Thoracic aorta (tissue), 2 donors: ENCODE measurements around the gene SPATA3. TPM values are rescaled to one million over a fixed set of nuclear protein-coding genes. Genes with fewer than 3 reads are reported as not detected.

ENCODE experiments used
- ATAC-seq: fragments of 150-250 bp; one replicate; pipeline ENCODE4 v1.8.0; 2017; ENCODE audit warnings: low read depth; ENCODE audit not compliant: insufficient number of reproducible peaks, low FRiP score
- DNase-seq: peaks from one replicate; pipeline ENCODE4 v3.0.0-alpha.2; 2020; ENCODE audit warnings: low spot score
- H3K27ac ChIP-seq, 2 donors: fragments of 200-600 bp; sonication (generic); 1 replicate in 1 of 2; 2 replicates in 1 of 2; pipeline ENCODE4 v1.5.1; 2016; ENCODE audit warnings: mild to moderate bottlenecking in 2 of 2, moderate library complexity in 2 of 2
- H3K27me3 ChIP-seq: fragments of 200-600 bp; sonication (generic); replicated peaks from 2 replicates; pipeline ENCODE4 v1.6.0; 2016; ENCODE audit warnings: mild to moderate bottlenecking; ENCODE audit not compliant: insufficient read depth
- H3K36me3 ChIP-seq: fragments of 200-600 bp; sonication (generic); one replicate; pipeline ENCODE4 v1.5.1; 2016
- H3K4me1 ChIP-seq, 2 donors: fragments of 200-600 bp; sonication (generic); 1 replicate in 1 of 2; 2 replicates in 1 of 2; pipeline versions ENCODE4 v1.5.1 to v1.6.0; 2016; ENCODE audit warnings: low read depth in 2 of 2, mild to moderate bottlenecking in 1 of 2; ENCODE audit not compliant: control insufficient read depth in 1 of 2
- H3K4me3 ChIP-seq: fragments of 200-600 bp; sonication (generic); 2 replicates; pipeline ENCODE4 v1.5.1; 2016; ENCODE audit warnings: mild to moderate bottlenecking
- H3K9me3 ChIP-seq: fragments of 200-600 bp; sonication (generic); 2 replicates; pipeline ENCODE4 v1.5.1; 2016
- CTCF ChIP-seq: fragments of 200-600 bp; sonication (generic); IDR thresholded peaks from one replicate; pipeline ENCODE4 v1.5.1; 2019; ENCODE audit warnings: antibody characterized with exemption
- total RNA-seq, 2 donors: library from RNA; depleted of rRNA; stranded (reverse); fragments of >200 nt; gene quantifications; one replicate each; pipeline versions ENCODE4 v1.1.0 to v1.2.3, GENCODE V29; 2016

The SPATA3 gene
- total RNA-seq, 2 donors from 2014 or later, result not detected

GRCh38 chr2:231046916-231047273 is 51.0 kb downstream of the SPATA3 start:
- DNase-seq, result no peak

GRCh38 chr2:231047274-231047922 is 51.5 kb downstream of the SPATA3 start:
- no peak for ATAC-seq
- H3K27ac ChIP-seq, result no peak overlapping the region
- H3K36me3 ChIP-seq, result no peaks in the 10 kb centered on the region
- no peaks in the 10 kb centered on the region for H3K27me3 ChIP-seq
- H3K9me3 ChIP-seq, result no peaks in the 10 kb centered on the region
- peaks cover 4 to 5% of the 10 kb centered on the region in 2 donors for H3K4me1 ChIP-seq
- TF ChIP-seq CTCF, result no peak
- no peak overlapping the region for H3K4me3 ChIP-seq
- no peak for DNase-seq

More at GRCh38 chr2:231046916-231047273, 51.0 kb downstream of the SPATA3 start:
- Histone ChIP-seq H3K27ac (no peak overlapping the region), H3K27me3 (no peaks in the 10 kb centered on the region), H3K9me3 (no peaks in the 10 kb centered on the region), H3K4me1 (peaks cover 0 to under 1% of the 10 kb centered on the region in 2 donors), H3K36me3 (no peaks in the 10 kb centered on the region), H3K4me3 (no peak overlapping the region)
- ATAC-seq, result no peak
- no peak for TF ChIP-seq CTCF

DNA sequence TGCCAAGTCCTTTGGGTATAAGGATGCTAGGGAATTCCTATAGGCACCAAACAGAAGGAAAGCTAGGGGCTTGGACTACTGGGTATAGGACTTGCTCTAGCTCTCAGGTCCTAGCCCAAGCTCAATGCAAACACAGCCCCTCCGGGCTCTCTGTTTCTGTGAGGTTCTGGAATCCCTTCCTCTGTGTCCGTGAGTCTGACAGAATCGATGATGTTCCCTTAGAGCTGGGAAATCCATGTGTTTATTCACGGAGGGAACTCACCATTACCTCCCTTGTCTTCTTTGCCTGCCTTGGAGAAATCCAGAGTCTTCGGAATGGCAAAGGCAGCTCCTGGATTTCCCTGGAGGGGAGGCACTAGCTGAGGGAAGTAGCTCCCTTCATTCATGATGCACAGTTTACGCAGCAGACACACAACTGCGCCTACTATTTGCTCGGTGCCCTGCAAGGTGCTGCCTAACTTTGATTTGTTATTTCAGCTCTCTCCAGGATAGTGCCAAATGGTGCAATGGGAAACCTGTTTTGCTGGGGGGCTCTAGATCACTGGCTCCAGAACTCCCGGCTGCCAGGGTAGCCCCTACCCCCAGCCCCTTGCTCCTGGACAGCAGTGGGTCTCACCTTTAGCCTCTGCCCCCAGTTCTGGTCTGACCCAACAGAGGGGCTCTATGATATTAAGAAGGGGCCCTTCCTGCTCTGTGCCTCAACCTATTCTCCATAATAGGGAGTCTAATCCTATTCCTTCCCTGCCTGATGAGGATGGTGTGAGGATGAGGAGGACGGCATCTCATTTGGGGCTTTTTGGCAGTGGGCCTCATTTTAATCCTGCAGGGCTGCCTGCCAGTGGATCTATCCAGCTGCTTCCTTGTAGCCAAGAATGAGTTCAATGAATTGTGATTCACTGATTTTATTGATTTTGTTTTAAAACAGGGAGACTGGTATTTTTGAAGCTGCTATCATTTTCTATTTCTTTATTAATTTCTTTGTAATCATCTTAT is 52.3 kb downstream of the SPATA3 start:
- Histone ChIP-seq H3K27me3 (no peaks in the 10 kb centered on the region), H3K9me3 (no peaks in the 10 kb centered on the region), H3K4me3 (no peak overlapping the region), H3K4me1 (peaks cover 5 to 8% of the 10 kb centered on the region in 2 donors), H3K36me3 (no peaks in the 10 kb centered on the region), H3K27ac (no peak overlapping the region)
- ATAC-seq, result no peak
- no peak for TF ChIP-seq CTCF
- no peak for DNase-seq

DNA sequence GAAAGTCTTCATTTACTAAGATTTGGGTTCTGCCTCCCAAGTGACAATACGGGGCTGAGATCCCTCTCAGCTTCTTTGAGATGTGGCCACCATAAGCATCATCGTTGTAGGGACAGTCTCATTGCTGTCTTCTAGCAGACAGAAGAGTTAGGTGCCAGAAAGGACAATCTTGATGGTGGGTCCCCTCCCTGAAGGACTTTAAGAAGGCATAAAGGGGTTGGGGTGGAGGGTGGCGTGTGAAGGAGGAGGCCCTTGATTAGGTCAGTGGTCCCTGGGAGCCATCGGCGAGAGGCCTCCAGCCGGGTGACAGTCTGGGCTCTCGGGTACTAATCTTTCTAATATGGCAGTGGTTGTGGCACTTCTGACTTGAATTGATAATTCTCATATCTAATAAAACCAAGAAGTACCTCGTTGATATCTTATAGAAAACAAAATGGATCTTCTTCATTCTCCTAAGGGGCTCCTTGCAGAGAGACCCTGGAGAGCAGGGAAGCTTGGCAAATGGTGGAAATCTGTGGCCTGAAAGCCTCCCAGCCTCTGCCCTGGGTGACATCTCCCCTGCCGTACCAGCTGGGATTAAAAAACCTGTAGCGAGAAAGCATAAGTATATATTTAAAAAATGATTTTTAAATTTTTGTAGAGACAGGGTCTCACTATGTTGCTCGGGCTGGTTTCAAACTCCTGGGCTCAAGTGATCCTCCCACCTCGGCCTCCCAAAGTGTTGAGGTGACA is 53.5 kb downstream of the SPATA3 start:
- ATAC-seq (no peak), DNase-seq (no peak)
- H3K4me3 ChIP-seq, result no peak overlapping the region
- H3K36me3 ChIP-seq, result no peaks in the 10 kb centered on the region
- H3K27ac ChIP-seq, result no peak overlapping the region
- H3K4me1 ChIP-seq, result peaks cover 5 to 8% of the 10 kb centered on the region in 2 donors
- no peaks in the 10 kb centered on the region for H3K9me3 ChIP-seq
- TF ChIP-seq CTCF, result no peak
- H3K27me3 ChIP-seq, result no peaks in the 10 kb centered on the region
